SK-N-SH (cell line): ENCODE results near the gene PKM. TPM values are rescaled to one million over a fixed set of nuclear protein-coding genes. Genes with fewer than 3 reads are reported as not detected.

ENCODE experiments used
- CTCF ChIA-PET: fragments of 300-600, 350-600 bp; formaldehyde crosslinking; extraction: SDS; loops from one replicate; lab custom pipeline; 2021; lab: Yijun Ruan, JAX
- POLR2A ChIA-PET: fragments of 350-600 bp; sonication (Branson Sonifier 250); formaldehyde crosslinking; extraction: SDS; loops from one replicate; lab custom pipeline; 2020; ENCODE audit warnings: antibody characterized with exemption, inconsistent platforms; lab: Yijun Ruan, JAX
- DNase-seq: peaks from one replicate; pipeline ENCODE4 v3.0.0; 2012
- H2AFZ ChIP-seq: fragments of 200-600 bp; sonication (generic); 2 replicates; pipeline ENCODE4 v1.8.1; 2016; ENCODE audit warnings: antibody characterized with exemption, mild to moderate bottlenecking, low read depth
- H3F3A ChIP-seq: fragments of 200-600 bp; sonication (generic); replicated peaks from 2 replicates; pipeline ENCODE3; 2016; ENCODE audit warnings: antibody characterized with exemption, mild to moderate bottlenecking; ENCODE audit not compliant: insufficient read depth
- H3K27ac ChIP-seq, 2 experiments: fragments of 200-500 bp in 1 of 2; fragments of 200-600 bp in 1 of 2; sonication (Bioruptor generic) in 1 of 2; sonication (generic), shearing (Covaris generic) in 1 of 2; 2 replicates each; pipeline versions ENCODE4 v1.5.1 to v1.6.1; 2014 to 2016; ENCODE audit warnings: low read depth in 2 of 2, inconsistent platforms in 1 of 2, low read length in 1 of 2, mild to moderate bottlenecking in 1 of 2, mixed read lengths in 1 of 2
- H3K27me3 ChIP-seq: fragments of 200-600 bp; sonication (generic), shearing (Covaris generic); 2 replicates; pipeline ENCODE4 v1.6.1; 2016; ENCODE audit warnings: mixed run types; ENCODE audit not compliant: insufficient read depth
- H3K36me3 ChIP-seq, 2 experiments: fragments of 200-500 bp in 1 of 2; fragments of 200-600 bp in 1 of 2; sonication (Bioruptor generic) in 1 of 2; sonication (generic) in 1 of 2; replicated peaks in 1 of 2; 2 replicates each; pipeline versions ENCODE3 to v1.5.1; 2014 to 2016; ENCODE audit warnings: low read length in 1 of 2, mild to moderate bottlenecking in 1 of 2; ENCODE audit not compliant: insufficient read depth in 2 of 2, control insufficient read depth in 1 of 2
- H3K4me1 ChIP-seq, 2 experiments: fragments of 200-500 bp in 1 of 2; fragments of 200-600 bp in 1 of 2; sonication (Bioruptor generic) in 1 of 2; sonication (generic), shearing (Covaris generic) in 1 of 2; 2 replicates each; pipeline versions ENCODE4 v1.5.1 to v1.6.1; 2014 to 2016; ENCODE audit warnings: low read depth in 1 of 2, low read length in 1 of 2, mixed run types in 1 of 2; ENCODE audit not compliant: insufficient read depth in 2 of 2, control insufficient read depth in 1 of 2
- H3K4me2 ChIP-seq: fragments of 200-600 bp; sonication (generic), shearing (Covaris generic); 2 replicates; pipeline ENCODE4 v1.6.1; 2017; ENCODE audit warnings: mixed run types
- H3K4me3 ChIP-seq, 2 experiments: fragments of 200-500 bp in 1 of 2; fragments of 200-600 bp in 1 of 2; sonication (Bioruptor generic) in 1 of 2; sonication (generic), shearing (Covaris generic) in 1 of 2; 2 replicates each; pipeline versions ENCODE4 v1.5.1 to v1.8.1; 2014 to 2016; ENCODE audit warnings: low read depth in 2 of 2, inconsistent platforms in 1 of 2, low read length in 1 of 2, mild to moderate bottlenecking in 1 of 2, mixed read lengths in 1 of 2, moderate library complexity in 1 of 2
- H3K79me2 ChIP-seq: fragments of 200-600 bp; sonication (generic); 2 replicates; pipeline ENCODE4 v1.8.1; 2017; ENCODE audit warnings: mild to moderate bottlenecking; ENCODE audit not compliant: insufficient read depth
- H3K9ac ChIP-seq: fragments of 200-600 bp; sonication (generic); 2 replicates; pipeline ENCODE4 v1.6.1; 2017; ENCODE audit warnings: mixed run types
- H3K9me2 ChIP-seq: fragments of 200-600 bp; sonication (generic); 2 replicates; pipeline ENCODE4 v1.6.1; 2017; ENCODE audit warnings: mixed run types
- H3K9me3 ChIP-seq: fragments of 200-600 bp; sonication (generic); 2 replicates; pipeline ENCODE4 v1.6.1; 2017; ENCODE audit warnings: mixed run types, mild to moderate bottlenecking, moderate library complexity
- H4K20me1 ChIP-seq: fragments of 200-600 bp; sonication (generic); 2 replicates; pipeline ENCODE4 v1.6.1; 2017; ENCODE audit warnings: mild to moderate bottlenecking, mixed run types; ENCODE audit not compliant: insufficient read depth
- CHD2 ChIP-seq: fragments of 150-350 bp; IDR thresholded peaks from 2 replicates; pipeline ENCODE4 v1.6.1; 2018; ENCODE audit warnings: low read length; ENCODE audit not compliant: partially characterized antibody
- EP300 ChIP-seq, 2 experiments: IDR thresholded peaks; 2 replicates each; pipeline versions ENCODE4 v1.4.0 to v1.6.1; 2012; ENCODE audit warnings: borderline replicate concordance in 1 of 2, low read depth in 1 of 2, low read length in 1 of 2
- FOSL2 ChIP-seq: IDR thresholded peaks from 2 replicates; pipeline ENCODE4 v1.4.0; 2012; ENCODE audit warnings: low read depth, mild to moderate bottlenecking, moderate library complexity, borderline replicate concordance
- FOXJ3 ChIP-seq: sonication (generic); formaldehyde crosslinking; IDR thresholded peaks from 2 replicates; pipeline ENCODE4 v1.5.1; 2020; ENCODE audit warnings: mild to moderate bottlenecking, missing genetic modification reagents
- GABPA ChIP-seq: IDR thresholded peaks from 2 replicates; pipeline ENCODE4 v1.4.0; 2012; ENCODE audit warnings: low read depth, mild to moderate bottlenecking
- GATA2 ChIP-seq: sonication (generic); formaldehyde crosslinking; IDR thresholded peaks from 2 replicates; pipeline ENCODE4 v1.5.0; 2020; ENCODE audit warnings: mild to moderate bottlenecking, missing genetic modification reagents
- MEF2A ChIP-seq: IDR thresholded peaks from 2 replicates; pipeline ENCODE4 v1.4.0; 2012; ENCODE audit warnings: low read depth, borderline replicate concordance
- MXI1 ChIP-seq: IDR thresholded peaks from 2 replicates; pipeline ENCODE4 v1.6.1; 2012; ENCODE audit warnings: mild to moderate bottlenecking, low read depth, low read length, improper control_type of control experiment
- NRF1 ChIP-seq: IDR thresholded peaks from 2 replicates; pipeline ENCODE4 v1.6.1; 2012; ENCODE audit warnings: low read depth, mild to moderate bottlenecking, low read length
- RAD21 ChIP-seq: IDR thresholded peaks from 2 replicates; pipeline ENCODE4 v1.6.1; 2012; ENCODE audit warnings: mild to moderate bottlenecking, low read length
- RCOR1 ChIP-seq: fragments of 150-350 bp; IDR thresholded peaks from 2 replicates; pipeline ENCODE4 v1.6.1; 2017; ENCODE audit warnings: antibody characterized with exemption, low read length
- RFX5 ChIP-seq: IDR thresholded peaks from 2 replicates; pipeline ENCODE4 v1.6.1; 2012; ENCODE audit warnings: mild to moderate bottlenecking, improper control_type of control experiment, low read length
- RXRA ChIP-seq: IDR thresholded peaks from 2 replicates; pipeline ENCODE4 v1.4.0; 2012; ENCODE audit warnings: low read depth, mild to moderate bottlenecking, borderline replicate concordance
- SMC3 ChIP-seq: IDR thresholded peaks from 2 replicates; pipeline ENCODE4 v1.6.1; 2012; ENCODE audit warnings: low read depth, low read length, improper control_type of control experiment
- TCF12 ChIP-seq: IDR thresholded peaks from 2 replicates; pipeline ENCODE4 v1.4.0; 2012
- WGBS: methylation state at CpG from one replicate; pipeline ENCODE4 v1.1.6; 2017; ENCODE audit warnings: low lambda C conversion rate; 5-methylcytosine and 5-hydroxymethylcytosine counted together
- polyA plus RNA-seq, 3 experiments: library from polyadenylated mRNA; depleted of rRNA; stranded (reverse); fragments of >200 nt; gene quantifications; 2 replicates each; pipeline ENCODE4 v1.2.3, GENCODE V29; 2012
- TF ChIP-seq, protein P1 (sequence below): IDR thresholded peaks from 2 replicates; pipeline ENCODE4; 2012
- TF ChIP-seq, protein P2 (sequence below): fragments of 150-350 bp; IDR thresholded peaks from 2 replicates; pipeline ENCODE4 v1.6.1; 2016; ENCODE audit warnings: mild to moderate bottlenecking, low read depth, low read length
- TF ChIP-seq, protein P3 (sequence below): IDR thresholded peaks from 2 replicates; pipeline ENCODE4 v1.6.1; 2012; ENCODE audit warnings: mild to moderate bottlenecking, low read depth, low read length, moderate library complexity

PKM gene
- polyA plus RNA-seq, 1 of the 3 experiments (the other 2 are of a cell fraction): 1,453 TPM

DNA sequence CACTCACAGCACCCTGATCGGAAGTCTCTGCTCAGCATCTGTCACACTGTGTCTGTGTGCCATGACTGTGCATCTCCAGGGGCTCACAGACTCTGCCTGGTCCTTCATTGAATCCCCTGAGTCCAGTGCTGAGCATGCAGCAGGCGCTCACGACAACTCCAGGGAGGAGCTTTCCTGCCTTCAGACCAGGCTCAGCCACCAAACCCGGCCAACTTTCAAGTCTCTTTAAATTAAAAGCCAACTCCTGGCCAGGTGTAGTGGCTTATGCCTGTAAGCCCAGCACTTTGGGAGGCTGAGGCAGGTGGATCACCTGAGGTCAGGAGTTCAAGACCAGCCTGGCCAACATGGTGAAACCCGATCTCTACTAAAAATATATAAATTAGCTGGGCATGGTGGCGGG lies 57.6 kb downstream of the PKM start:
- Histone ChIP-seq H3K36me3 (no peaks in the 10 kb centered on the region), H3K27ac (no peak overlapping the region), H3K4me1 (peaks cover 0 to 1% of the 10 kb centered on the region in 2 experiments; a peak in 1 of 4 replicates), H3K79me2 (no peaks in the 10 kb centered on the region), H3F3A (no peaks in the 10 kb centered on the region), H3K9ac (no peak overlapping the region), H3K4me3 (no peak overlapping the region), H2AFZ (no peak overlapping the region), H3K4me2 (no peak overlapping the region), H3K9me3 (no peaks in the 10 kb centered on the region), H4K20me1 (no peaks in the 10 kb centered on the region), H3K9me2 (no peaks in the 10 kb centered on the region), H3K27me3 (no peaks in the 10 kb centered on the region)
- WGBS: 98% methylated on average over 5 of the region's 6 CpGs
- no peak for DNase-seq
- ChIA-PET POLR2A (no interaction called here), CTCF (interaction anchor here (0.8 to 1.2 kb wide), 2 partner anchors 18 to 1060 kb away, joined by 3 read pairs; no protein-coding TSS in a partner anchor)
- TF ChIP-seq RAD21: no peak
- no peak for TF ChIP-seq CHD2
- TF ChIP-seq, protein P1, sequence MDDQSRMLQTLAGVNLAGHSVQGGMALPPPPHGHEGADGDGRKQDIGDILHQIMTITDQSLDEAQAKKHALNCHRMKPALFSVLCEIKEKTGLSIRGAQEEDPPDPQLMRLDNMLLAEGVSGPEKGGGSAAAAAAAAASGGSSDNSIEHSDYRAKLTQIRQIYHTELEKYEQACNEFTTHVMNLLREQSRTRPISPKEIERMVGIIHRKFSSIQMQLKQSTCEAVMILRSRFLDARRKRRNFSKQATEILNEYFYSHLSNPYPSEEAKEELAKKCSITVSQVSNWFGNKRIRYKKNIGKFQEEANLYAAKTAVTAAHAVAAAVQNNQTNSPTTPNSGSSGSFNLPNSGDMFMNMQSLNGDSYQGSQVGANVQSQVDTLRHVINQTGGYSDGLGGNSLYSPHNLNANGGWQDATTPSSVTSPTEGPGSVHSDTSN: no peak
- no peak for TF ChIP-seq RXRA
- no peak for TF ChIP-seq TCF12
- no peak for TF ChIP-seq NRF1
- TF ChIP-seq, protein P2, sequence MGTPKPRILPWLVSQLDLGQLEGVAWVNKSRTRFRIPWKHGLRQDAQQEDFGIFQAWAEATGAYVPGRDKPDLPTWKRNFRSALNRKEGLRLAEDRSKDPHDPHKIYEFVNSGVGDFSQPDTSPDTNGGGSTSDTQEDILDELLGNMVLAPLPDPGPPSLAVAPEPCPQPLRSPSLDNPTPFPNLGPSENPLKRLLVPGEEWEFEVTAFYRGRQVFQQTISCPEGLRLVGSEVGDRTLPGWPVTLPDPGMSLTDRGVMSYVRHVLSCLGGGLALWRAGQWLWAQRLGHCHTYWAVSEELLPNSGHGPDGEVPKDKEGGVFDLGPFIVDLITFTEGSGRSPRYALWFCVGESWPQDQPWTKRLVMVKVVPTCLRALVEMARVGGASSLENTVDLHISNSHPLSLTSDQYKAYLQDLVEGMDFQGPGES: no peak
- TF ChIP-seq SMC3: no peak
- no peak for TF ChIP-seq GABPA
- no peak for TF ChIP-seq FOXJ3 (CRISPR knock-in tag)
- no peak for TF ChIP-seq RCOR1
- no peak for TF ChIP-seq GATA2 (CRISPR knock-in tag)
- TF ChIP-seq, protein P3, sequence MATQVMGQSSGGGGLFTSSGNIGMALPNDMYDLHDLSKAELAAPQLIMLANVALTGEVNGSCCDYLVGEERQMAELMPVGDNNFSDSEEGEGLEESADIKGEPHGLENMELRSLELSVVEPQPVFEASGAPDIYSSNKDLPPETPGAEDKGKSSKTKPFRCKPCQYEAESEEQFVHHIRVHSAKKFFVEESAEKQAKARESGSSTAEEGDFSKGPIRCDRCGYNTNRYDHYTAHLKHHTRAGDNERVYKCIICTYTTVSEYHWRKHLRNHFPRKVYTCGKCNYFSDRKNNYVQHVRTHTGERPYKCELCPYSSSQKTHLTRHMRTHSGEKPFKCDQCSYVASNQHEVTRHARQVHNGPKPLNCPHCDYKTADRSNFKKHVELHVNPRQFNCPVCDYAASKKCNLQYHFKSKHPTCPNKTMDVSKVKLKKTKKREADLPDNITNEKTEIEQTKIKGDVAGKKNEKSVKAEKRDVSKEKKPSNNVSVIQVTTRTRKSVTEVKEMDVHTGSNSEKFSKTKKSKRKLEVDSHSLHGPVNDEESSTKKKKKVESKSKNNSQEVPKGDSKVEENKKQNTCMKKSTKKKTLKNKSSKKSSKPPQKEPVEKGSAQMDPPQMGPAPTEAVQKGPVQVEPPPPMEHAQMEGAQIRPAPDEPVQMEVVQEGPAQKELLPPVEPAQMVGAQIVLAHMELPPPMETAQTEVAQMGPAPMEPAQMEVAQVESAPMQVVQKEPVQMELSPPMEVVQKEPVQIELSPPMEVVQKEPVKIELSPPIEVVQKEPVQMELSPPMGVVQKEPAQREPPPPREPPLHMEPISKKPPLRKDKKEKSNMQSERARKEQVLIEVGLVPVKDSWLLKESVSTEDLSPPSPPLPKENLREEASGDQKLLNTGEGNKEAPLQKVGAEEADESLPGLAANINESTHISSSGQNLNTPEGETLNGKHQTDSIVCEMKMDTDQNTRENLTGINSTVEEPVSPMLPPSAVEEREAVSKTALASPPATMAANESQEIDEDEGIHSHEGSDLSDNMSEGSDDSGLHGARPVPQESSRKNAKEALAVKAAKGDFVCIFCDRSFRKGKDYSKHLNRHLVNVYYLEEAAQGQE: no peak
- TF ChIP-seq EP300 (IDR thresholded peaks at IDR 0.05; ENCODE audit: borderline replicate concordance in 1 of 2, low read depth in 1 of 2, low read length in 1 of 2): no peak
- TF ChIP-seq MXI1: no peak
- TF ChIP-seq FOSL2: no peak
- no peak for TF ChIP-seq MEF2A
- TF ChIP-seq RFX5: no peak
